Nephron (organoid): ENCODE measurements around the gene ACBD3.

Experiments
- H3K27ac Mint-ChIP-seq, 3 experiments: 2 replicates each; pipeline ENCODE4 v1.8.0; 2020; ENCODE audit warnings: mixed read lengths in 3 of 3, mild to moderate bottlenecking in 2 of 3, moderate library complexity in 1 of 3
- H3K27me3 Mint-ChIP-seq: 2 replicates; pipeline ENCODE4 v1.8.0; 2021; ENCODE audit warnings: low read depth, mild to moderate bottlenecking, moderate library complexity, mixed read lengths
- H3K36me3 Mint-ChIP-seq: 2 replicates; pipeline ENCODE4 v1.8.0; 2020; ENCODE audit warnings: low read depth, mixed read lengths
- H3K4me1 Mint-ChIP-seq: 2 replicates; pipeline ENCODE4 v1.8.0; 2020; ENCODE audit warnings: mixed read lengths
- H3K4me3 Mint-ChIP-seq, 3 experiments: 2 replicates each; pipeline ENCODE4 v1.8.0; 2020; ENCODE audit warnings: mild to moderate bottlenecking in 3 of 3, mixed read lengths in 3 of 3, moderate library complexity in 2 of 3
- H3K9me3 Mint-ChIP-seq: 2 replicates; pipeline ENCODE4 v1.8.0; 2020; ENCODE audit warnings: mixed read lengths
- CTCF ChIP-seq, 3 experiments: fragments of 200-600 bp; sonication (generic); IDR thresholded peaks; one replicate each; pipeline ENCODE4 v1.5.0; 2021; ENCODE audit warnings: antibody characterized with exemption in 3 of 3; ENCODE audit not compliant: unreplicated experiment in 3 of 3

Gene ACBD3

DNA sequence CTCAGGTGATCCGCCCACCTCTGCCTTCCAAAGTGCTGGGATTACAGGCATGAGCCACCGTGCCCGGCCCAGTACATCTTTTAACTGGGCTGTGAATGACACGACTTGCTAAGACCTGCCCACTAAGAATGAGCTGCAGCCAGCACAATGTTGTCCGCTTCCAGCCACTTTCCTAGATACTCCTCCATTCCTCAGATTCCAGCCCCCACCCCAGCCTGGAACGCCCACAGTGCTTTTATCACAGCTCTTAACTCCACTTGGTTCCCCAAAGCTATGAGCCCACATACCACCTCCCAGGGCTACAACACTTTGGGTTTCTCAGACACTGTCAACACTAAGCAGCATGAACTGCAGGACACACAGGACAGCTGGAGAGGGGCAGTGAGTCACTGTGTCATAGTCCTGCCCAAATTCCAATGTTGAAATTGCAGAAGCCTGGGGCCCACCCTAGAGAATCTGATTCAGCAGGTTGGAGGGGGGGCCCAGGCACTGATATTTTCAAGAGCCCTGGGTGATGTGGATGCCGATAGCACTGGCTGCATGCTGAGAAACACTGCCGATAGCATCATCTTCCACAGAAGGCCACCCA lies 58.0 kb downstream of the ACBD3 start:
- H3K27ac Mint-ChIP-seq, result peak overlapping the region in 2 of 3 experiments; percentile 51 to 97
- H3K27me3 Mint-ChIP-seq, result peaks cover 24% of the 10 kb centered on the region
- TF ChIP-seq CTCF (IDR thresholded peaks at IDR 0.05; ENCODE audit: unreplicated experiment in 3 of 3), result no peak
- H3K4me3 Mint-ChIP-seq, result peak overlapping the region in 2 of 3 experiments; percentile 3 to 21
- no peaks in the 10 kb centered on the region for H3K36me3 Mint-ChIP-seq
- H3K4me1 Mint-ChIP-seq, result peaks cover 26% of the 10 kb centered on the region
- no peaks in the 10 kb centered on the region for H3K9me3 Mint-ChIP-seq

GRCh38 chr1:226126824-226127569 lies 59.5 kb downstream of the ACBD3 start:
- peaks cover 33% of the 10 kb centered on the region for H3K27me3 Mint-ChIP-seq
- peak overlapping the region in 1 of 3 experiments; percentile 24 for H3K4me3 Mint-ChIP-seq
- H3K27ac Mint-ChIP-seq, result peak overlapping the region; percentile 93 to 99 (median 97)
- TF ChIP-seq CTCF (IDR thresholded peaks at IDR 0.05; ENCODE audit: unreplicated experiment in 3 of 3), result no peak
- H3K4me1 Mint-ChIP-seq, result peaks cover 22% of the 10 kb centered on the region
- no peaks in the 10 kb centered on the region for H3K36me3 Mint-ChIP-seq
- H3K9me3 Mint-ChIP-seq, result no peaks in the 10 kb centered on the region

DNA sequence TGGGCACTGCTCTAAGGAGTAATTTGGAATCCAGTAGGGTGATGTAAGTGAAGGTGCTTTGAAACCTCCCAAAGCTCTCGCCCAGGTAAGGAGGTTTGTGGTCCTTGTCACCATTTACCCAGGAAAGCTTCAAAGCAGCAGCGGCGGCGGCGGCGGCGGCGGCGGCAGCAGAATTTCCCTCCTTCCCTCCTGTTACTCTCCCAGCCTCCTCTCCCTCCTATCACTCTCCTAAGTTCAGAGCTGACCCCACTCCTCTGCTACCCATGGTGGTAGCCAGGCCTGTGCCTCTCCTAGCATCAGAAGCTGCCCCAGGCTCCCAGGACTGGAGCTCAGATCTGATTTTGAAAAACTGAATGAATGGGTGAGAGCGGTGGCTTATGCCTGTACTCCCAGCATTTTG lies 60.7 kb downstream of the ACBD3 start:
- H3K4me1 Mint-ChIP-seq, result peaks cover 25% of the 10 kb centered on the region
- H3K27ac Mint-ChIP-seq, result peak overlapping the region in 2 of 3 experiments; percentile 75 to 81
- H3K9me3 Mint-ChIP-seq, result no peaks in the 10 kb centered on the region
- TF ChIP-seq CTCF (IDR thresholded peaks at IDR 0.05; ENCODE audit: unreplicated experiment in 3 of 3), result no peak
- H3K4me3 Mint-ChIP-seq, result no peak overlapping the region
- no peaks in the 10 kb centered on the region for H3K36me3 Mint-ChIP-seq
- peaks cover 36% of the 10 kb centered on the region for H3K27me3 Mint-ChIP-seq

GRCh38 chr1:226125097-226125630 lies 61.4 kb downstream of the ACBD3 start:
- Mint-ChIP-seq H3K9me3 (no peaks in the 10 kb centered on the region), H3K4me3 (peak overlapping the region; percentile 43 to 68 (median 53)), H3K4me1 (peaks cover 26% of the 10 kb centered on the region), H3K27me3 (peaks cover 38% of the 10 kb centered on the region), H3K27ac (peak overlapping the region; percentile 8 to 81 (median 75)), H3K36me3 (no peaks in the 10 kb centered on the region)
- peak; percentile 93 to 97 (median 94) for TF ChIP-seq CTCF (IDR thresholded peaks at IDR 0.05; ENCODE audit: unreplicated experiment in 3 of 3)

DNA sequence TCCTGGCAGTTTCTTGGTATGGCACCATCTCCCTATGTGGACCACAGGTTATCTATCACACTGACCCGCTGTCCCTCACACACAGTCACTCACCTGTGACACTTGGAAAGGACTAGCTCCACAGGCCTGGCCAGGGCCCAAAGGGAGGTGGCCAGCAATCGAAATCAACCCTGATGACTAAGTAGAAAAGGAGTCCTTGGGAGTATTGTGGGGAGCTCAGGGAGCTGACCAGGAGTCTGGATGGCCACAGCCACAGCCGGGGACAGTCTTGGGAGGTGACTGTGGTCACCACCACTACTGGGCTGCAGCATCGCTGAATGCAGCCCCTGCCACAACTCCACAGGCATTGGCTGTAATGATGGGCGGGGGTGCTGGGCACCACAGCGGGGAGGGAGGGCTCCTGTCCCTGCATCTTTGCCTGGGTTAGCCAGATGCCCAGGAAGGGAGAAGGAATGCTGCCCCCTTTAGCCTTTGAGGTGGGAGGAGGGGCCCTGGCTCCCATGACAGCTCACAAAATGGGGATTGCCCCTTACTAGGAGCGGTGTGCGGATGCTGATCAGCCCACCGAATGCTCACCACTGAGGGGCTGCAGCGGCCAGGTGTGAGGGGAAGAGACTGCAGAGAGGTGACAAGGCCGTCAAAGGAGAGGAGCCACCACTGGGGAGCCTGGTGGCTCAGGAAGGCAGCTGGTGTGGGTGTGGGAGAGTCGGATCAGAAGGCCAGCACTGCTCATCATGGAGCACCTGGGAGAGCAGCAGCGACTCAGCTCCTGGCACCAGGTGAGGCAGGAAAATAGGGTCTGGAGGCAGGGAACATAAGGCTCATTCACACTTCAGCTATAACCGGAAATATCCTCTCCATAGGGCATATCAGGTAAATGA lies 62.7 kb downstream of the ACBD3 start:
- TF ChIP-seq CTCF (IDR thresholded peaks at IDR 0.05; ENCODE audit: unreplicated experiment in 3 of 3), result no peak
- peak overlapping the region; percentile 78 to 85 (median 84) for H3K4me3 Mint-ChIP-seq
- no peaks in the 10 kb centered on the region for H3K9me3 Mint-ChIP-seq
- no peaks in the 10 kb centered on the region for H3K36me3 Mint-ChIP-seq
- peak overlapping the region in 2 of 3 experiments; percentile 40 to 63 for H3K27ac Mint-ChIP-seq
- peaks cover 26% of the 10 kb centered on the region for H3K4me1 Mint-ChIP-seq
- H3K27me3 Mint-ChIP-seq, result peaks cover 43% of the 10 kb centered on the region
